Lung (tissue), 12 donors: ENCODE data around the gene PHF14. TPM values are rescaled to one million over a fixed set of nuclear protein-coding genes. Genes with fewer than 3 reads are reported as not detected.

ENCODE experiments used
- ATAC-seq: fragments of 200-7000 bp; cut with Tn5 transposase; one replicate; pipeline ENCODE4 v1.9.1; 2020; ENCODE audit warnings: moderate number of reproducible peaks; ENCODE audit not compliant: insufficient read depth, low FRiP score
- DNase-seq, 3 donors: peaks; one replicate each; pipeline ENCODE4 v3.0.0-alpha.2; 2013 to 2017
- H3K27ac ChIP-seq, 2 donors: one replicate each; pipeline ENCODE4 v1.5.1; 2013; ENCODE audit warnings: mild to moderate bottlenecking in 2 of 2, moderate library complexity in 2 of 2, control low read depth in 1 of 2, inconsistent platforms in 1 of 2, low read depth in 1 of 2, low read length in 1 of 2
- H3K27me3 ChIP-seq, 3 donors: one replicate each; pipeline ENCODE4 v1.5.1; 2013; ENCODE audit warnings: low read length in 2 of 3; ENCODE audit not compliant: control insufficient read depth in 3 of 3, insufficient read depth in 3 of 3
- H3K36me3 ChIP-seq, 4 donors: one replicate each; pipeline ENCODE4 v1.5.1; 2013; ENCODE audit warnings: low read length in 4 of 4, mild to moderate bottlenecking in 1 of 4, moderate library complexity in 1 of 4; ENCODE audit not compliant: control insufficient read depth in 4 of 4, insufficient read depth in 4 of 4
- H3K4me1 ChIP-seq, 5 donors: one replicate each; pipeline ENCODE4 v1.5.1; 2013; ENCODE audit warnings: low read length in 5 of 5, mild to moderate bottlenecking in 2 of 5, moderate library complexity in 1 of 5; ENCODE audit not compliant: control insufficient read depth in 5 of 5, insufficient read depth in 5 of 5
- H3K4me3 ChIP-seq: one replicate; pipeline ENCODE4 v1.5.1; 2013; ENCODE audit warnings: mild to moderate bottlenecking, control low read depth, moderate library complexity
- H3K9ac ChIP-seq, 2 donors: one replicate each; pipeline ENCODE4 v1.5.1; 2013; ENCODE audit warnings: low read length in 2 of 2, control low read depth in 1 of 2; ENCODE audit not compliant: insufficient read depth in 1 of 2
- H3K9me3 ChIP-seq, 4 donors: one replicate each; pipeline ENCODE4 v1.5.1; 2013; ENCODE audit warnings: low read length in 3 of 4, mild to moderate bottlenecking in 1 of 4, moderate library complexity in 1 of 4; ENCODE audit not compliant: control insufficient read depth in 4 of 4, insufficient read depth in 3 of 4
- WGBS, 2 donors: extraction: QIAGEN DNeasy Blood & Tissue Kit; methylation state at CpG; one replicate each; pipeline ENCODE4 v1.1.7; 2013; 5-methylcytosine and 5-hydroxymethylcytosine counted together
- polyA plus RNA-seq, 2 donors: library from polyadenylated mRNA; stranded (reverse); fragments of 200-250 nt; gene quantifications; one replicate each; pipeline ENCODE4 v1.2.1, GENCODE V29; 2013
- total RNA-seq, 2 donors: library from RNA; depleted of rRNA in 1 of 2; stranded (reverse); fragments of >200 nt in 1 of 2; gene quantifications; one replicate each; pipeline ENCODE4 v1.2.1, GENCODE V29; 2014 to 2021
- TF ChIP-seq, protein P1 (sequence below): IDR thresholded peaks from 2 replicates; pipeline ENCODE4 v1.5.1; 2012; ENCODE audit warnings: mild to moderate bottlenecking; ENCODE audit errors: control extremely low read depth, extremely low read depth
- donor health status: control.
- donor health status: control.
- donor health status: Bipolar disorder and iron deficiency.
- donor health status: healthy.
- donor health status: DM: yes; HTN: yes; CAD: no.

Gene PHF14
- total and polyA plus RNA-seq, 4 donors = 12.9 to 89.5 (median 24.7) TPM

DNA sequence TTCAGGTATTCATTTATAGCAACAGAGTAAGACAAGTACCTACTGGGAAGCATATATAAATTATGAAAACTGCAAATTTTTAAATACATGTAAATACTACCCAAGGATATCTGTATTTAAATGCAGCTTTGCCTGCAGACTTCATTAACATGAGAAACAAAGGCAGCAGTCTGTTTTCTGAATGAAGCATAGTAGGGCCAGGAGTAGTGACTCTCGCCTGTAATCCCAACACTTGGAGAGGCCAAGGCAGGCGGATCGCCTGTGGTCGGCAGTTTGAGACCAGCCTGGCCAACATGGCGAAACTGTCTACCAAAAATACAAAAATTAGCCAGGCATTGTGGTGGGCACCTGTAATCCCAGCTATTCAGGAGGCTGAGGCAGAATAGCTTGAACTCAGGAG is 42.5 kb upstream of the PHF14 start:
- H3K4me3 ChIP-seq = no peak overlapping the region
- H3K27me3 ChIP-seq = no peaks in the 10 kb centered on the region
- H3K36me3 ChIP-seq = peaks cover 12 to 20% (median 15%) of the 10 kb centered on the region in 4 donors
- H3K9me3 ChIP-seq = no peaks in the 10 kb centered on the region
- DNase-seq = no peak
- peaks cover 1 to 24% (median 12%) of the 10 kb centered on the region in 5 donors for H3K4me1 ChIP-seq
- no peak for ATAC-seq
- 90 to 97% methylated on average over 5 of the region's 5 CpGs for WGBS, 2 donors
- H3K9ac ChIP-seq = no peak overlapping the region
- H3K27ac ChIP-seq = no peak overlapping the region
- TF ChIP-seq, protein P1, sequence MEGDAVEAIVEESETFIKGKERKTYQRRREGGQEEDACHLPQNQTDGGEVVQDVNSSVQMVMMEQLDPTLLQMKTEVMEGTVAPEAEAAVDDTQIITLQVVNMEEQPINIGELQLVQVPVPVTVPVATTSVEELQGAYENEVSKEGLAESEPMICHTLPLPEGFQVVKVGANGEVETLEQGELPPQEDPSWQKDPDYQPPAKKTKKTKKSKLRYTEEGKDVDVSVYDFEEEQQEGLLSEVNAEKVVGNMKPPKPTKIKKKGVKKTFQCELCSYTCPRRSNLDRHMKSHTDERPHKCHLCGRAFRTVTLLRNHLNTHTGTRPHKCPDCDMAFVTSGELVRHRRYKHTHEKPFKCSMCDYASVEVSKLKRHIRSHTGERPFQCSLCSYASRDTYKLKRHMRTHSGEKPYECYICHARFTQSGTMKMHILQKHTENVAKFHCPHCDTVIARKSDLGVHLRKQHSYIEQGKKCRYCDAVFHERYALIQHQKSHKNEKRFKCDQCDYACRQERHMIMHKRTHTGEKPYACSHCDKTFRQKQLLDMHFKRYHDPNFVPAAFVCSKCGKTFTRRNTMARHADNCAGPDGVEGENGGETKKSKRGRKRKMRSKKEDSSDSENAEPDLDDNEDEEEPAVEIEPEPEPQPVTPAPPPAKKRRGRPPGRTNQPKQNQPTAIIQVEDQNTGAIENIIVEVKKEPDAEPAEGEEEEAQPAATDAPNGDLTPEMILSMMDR = no peak

DNA sequence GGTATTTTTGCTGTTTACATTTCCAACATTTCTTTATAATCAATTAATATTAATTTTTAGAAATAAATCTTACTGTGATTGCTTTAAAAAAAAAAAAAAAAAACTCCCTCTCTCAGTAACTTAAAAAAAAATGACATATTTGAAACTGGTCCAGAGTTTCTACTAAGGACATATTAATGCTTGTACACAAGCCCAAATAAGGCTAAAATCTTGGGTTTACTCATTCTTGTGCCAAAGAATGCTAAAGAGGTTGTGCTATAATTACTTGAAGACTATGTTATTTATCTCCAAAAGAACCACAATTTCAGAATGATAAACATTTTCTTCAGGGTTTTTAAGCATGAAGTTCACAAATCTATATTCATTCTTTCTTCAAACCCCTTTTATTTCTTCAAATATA is 39.4 kb upstream of the PHF14 start:
- peaks cover 19 to 22% (median 20%) of the 10 kb centered on the region in 4 donors for H3K36me3 ChIP-seq
- peak in 2 of 3 donors; percentile 92 to 94 for DNase-seq
- H3K4me3 ChIP-seq = no peak overlapping the region
- no peaks in the 10 kb centered on the region for H3K9me3 ChIP-seq
- TF ChIP-seq, protein P1 = no peak
- no peak for ATAC-seq
- H3K9ac ChIP-seq = no peak overlapping the region
- H3K27ac ChIP-seq = no peak overlapping the region
- peaks cover 1 to 41% (median 13%) of the 10 kb centered on the region in 5 donors for H3K4me1 ChIP-seq
- H3K27me3 ChIP-seq = no peaks in the 10 kb centered on the region

- ATAC-seq (peak; percentile 2), DNase-seq (peak in 1 of 3 donors; percentile 17)
- Histone ChIP-seq H3K27me3 (no peaks in the 10 kb centered on the region), H3K36me3 (peaks cover 8 to 17% (median 13%) of the 10 kb centered on the region in 4 donors), H3K9me3 (no peaks in the 10 kb centered on the region), H3K27ac (peak overlapping the region; percentile 85 to 91), H3K9ac (peak overlapping the region; percentile 87 to 94), H3K4me1 (peaks cover 1 to 38% (median 11%) of the 10 kb centered on the region in 5 donors), H3K4me3 (peak overlapping the region; percentile 91)
- WGBS, 2 donors = 2 to 6% methylated on average over 18 of the region's 18 CpGs
- TF ChIP-seq, protein P1 = no peak
Observed at GRCh38 chr7:10939237-10939910, 34.3 kb upstream of the PHF14 start.
